ENCODE measurements around the gene AGAP1. TPM values are rescaled to one million over a fixed set of nuclear protein-coding genes. Genes with fewer than 3 reads are reported as not detected.

The AGAP1 gene
- total RNA-seq, 1 experiment from 2014 or later: 56.4 TPM

DNA sequence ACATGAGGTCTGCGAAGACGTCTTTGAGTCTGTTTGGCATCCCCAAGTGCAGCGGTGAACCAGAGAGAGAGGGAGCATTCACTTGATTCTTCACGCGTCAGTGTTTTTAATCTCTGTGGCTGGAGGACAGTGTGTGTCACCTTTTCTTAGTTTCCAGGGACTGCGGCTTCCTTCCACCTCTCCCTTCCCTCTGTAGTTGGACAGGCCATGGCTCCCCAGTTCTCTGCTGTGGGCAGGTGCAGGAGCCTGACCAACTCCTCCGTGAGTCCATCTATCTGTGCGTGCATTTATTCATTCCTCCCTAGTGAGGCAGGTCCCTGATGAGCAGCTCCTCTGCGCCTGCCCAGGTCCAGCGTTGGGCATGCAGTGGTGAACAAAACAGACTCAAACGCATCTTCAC is 42.9 kb downstream of the AGAP1 start:
- no peaks in the 10 kb centered on the region for H3K9me3 Mint-ChIP-seq (ENCODE audit: low read depth, unreplicated experiment)
- H3K27ac Mint-ChIP-seq (ENCODE audit: unreplicated experiment): no peak overlapping the region
- peaks cover 6% of the 10 kb centered on the region for H3K36me3 Mint-ChIP-seq (ENCODE audit: insufficient read depth, unreplicated experiment)
- no peaks in the 10 kb centered on the region for H3K27me3 Mint-ChIP-seq (ENCODE audit: unreplicated experiment)
- DNase-seq: no peak
- CTCF ChIA-PET: no interaction called here
- TF ChIP-seq, protein P1, sequence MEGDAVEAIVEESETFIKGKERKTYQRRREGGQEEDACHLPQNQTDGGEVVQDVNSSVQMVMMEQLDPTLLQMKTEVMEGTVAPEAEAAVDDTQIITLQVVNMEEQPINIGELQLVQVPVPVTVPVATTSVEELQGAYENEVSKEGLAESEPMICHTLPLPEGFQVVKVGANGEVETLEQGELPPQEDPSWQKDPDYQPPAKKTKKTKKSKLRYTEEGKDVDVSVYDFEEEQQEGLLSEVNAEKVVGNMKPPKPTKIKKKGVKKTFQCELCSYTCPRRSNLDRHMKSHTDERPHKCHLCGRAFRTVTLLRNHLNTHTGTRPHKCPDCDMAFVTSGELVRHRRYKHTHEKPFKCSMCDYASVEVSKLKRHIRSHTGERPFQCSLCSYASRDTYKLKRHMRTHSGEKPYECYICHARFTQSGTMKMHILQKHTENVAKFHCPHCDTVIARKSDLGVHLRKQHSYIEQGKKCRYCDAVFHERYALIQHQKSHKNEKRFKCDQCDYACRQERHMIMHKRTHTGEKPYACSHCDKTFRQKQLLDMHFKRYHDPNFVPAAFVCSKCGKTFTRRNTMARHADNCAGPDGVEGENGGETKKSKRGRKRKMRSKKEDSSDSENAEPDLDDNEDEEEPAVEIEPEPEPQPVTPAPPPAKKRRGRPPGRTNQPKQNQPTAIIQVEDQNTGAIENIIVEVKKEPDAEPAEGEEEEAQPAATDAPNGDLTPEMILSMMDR (IDR thresholded peaks at IDR 0.05; ENCODE audit: unreplicated experiment): no peak
- intact Hi-C loops (cut with micrococcal nuclease; ENCODE audit: unreplicated experiment): no loop called here
- no TSS peak for BruUV-seq (replicated peaks)
- H3K4me1 Mint-ChIP-seq (ENCODE audit: low read depth, unreplicated experiment): peaks cover 25% of the 10 kb centered on the region
- no peak overlapping the region for H3K4me3 Mint-ChIP-seq (ENCODE audit: low read depth, unreplicated experiment)

DNA sequence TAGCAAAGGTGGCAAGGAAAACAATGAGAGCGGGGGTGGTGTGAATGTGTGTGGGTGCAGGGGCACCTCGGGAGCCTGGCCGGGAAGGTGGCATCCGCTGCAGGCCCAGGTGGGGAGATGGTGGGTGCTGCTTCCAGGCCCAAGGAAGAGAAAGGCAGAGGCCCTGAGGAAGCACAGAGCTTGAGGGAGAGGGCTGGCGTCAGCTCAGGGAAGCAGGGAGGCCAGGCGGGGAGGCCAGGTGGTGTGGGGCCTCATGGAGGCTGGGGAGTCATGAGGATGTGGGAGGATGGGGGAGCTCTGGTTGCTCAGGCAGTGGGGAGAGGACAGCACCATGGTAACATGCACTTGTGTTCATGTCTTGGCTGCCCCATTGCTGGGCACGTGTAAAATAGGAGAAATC is 43.3 kb downstream of the AGAP1 start:
- Mint-ChIP-seq H3K27me3 (ENCODE audit: unreplicated experiment) (no peaks in the 10 kb centered on the region), H3K27ac (ENCODE audit: unreplicated experiment) (no peak overlapping the region), H3K4me1 (ENCODE audit: low read depth, unreplicated experiment) (peaks cover 25% of the 10 kb centered on the region), H3K36me3 (ENCODE audit: insufficient read depth, unreplicated experiment) (peaks cover 6% of the 10 kb centered on the region), H3K4me3 (ENCODE audit: low read depth, unreplicated experiment) (no peak overlapping the region), H3K9me3 (ENCODE audit: low read depth, unreplicated experiment) (no peaks in the 10 kb centered on the region)
- TF ChIP-seq, protein P1 (IDR thresholded peaks at IDR 0.05; ENCODE audit: unreplicated experiment): no peak
- intact Hi-C loops (cut with micrococcal nuclease; ENCODE audit: unreplicated experiment): no loop called here
- BruUV-seq (replicated peaks): no TSS peak
- DNase-seq: no peak
- CTCF ChIA-PET: no interaction called here

DNA sequence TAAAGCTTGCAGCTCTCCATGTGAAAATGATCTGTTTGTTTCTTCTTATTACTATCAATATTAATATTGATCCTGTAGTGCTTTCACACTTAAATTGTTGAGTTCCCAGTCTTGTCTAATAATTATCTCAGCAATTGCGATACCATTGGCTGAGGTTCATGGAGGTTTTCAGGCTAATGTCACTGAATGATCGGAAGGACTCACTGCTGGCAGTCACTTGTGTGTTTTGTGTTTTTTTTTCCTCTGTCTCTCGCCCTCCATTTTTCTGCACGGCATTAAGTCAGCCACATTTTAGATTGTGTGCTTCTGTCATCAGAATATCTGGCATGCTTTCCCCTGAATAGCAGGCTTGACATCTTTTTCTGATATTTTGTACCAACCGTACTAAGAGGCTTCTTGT is 43.7 kb downstream of the AGAP1 start:
- CTCF ChIA-PET: no interaction called here
- intact Hi-C loops (cut with micrococcal nuclease; ENCODE audit: unreplicated experiment): no loop called here
- TF ChIP-seq, protein P1 (IDR thresholded peaks at IDR 0.05; ENCODE audit: unreplicated experiment): no peak
- BruUV-seq (replicated peaks): no TSS peak
- Mint-ChIP-seq H3K4me3 (ENCODE audit: low read depth, unreplicated experiment) (no peak overlapping the region), H3K4me1 (ENCODE audit: low read depth, unreplicated experiment) (peaks cover 29% of the 10 kb centered on the region), H3K36me3 (ENCODE audit: insufficient read depth, unreplicated experiment) (peaks cover 6% of the 10 kb centered on the region), H3K9me3 (ENCODE audit: low read depth, unreplicated experiment) (no peaks in the 10 kb centered on the region), H3K27ac (ENCODE audit: unreplicated experiment) (no peak overlapping the region), H3K27me3 (ENCODE audit: unreplicated experiment) (no peaks in the 10 kb centered on the region)
- DNase-seq: no peak

DNA sequence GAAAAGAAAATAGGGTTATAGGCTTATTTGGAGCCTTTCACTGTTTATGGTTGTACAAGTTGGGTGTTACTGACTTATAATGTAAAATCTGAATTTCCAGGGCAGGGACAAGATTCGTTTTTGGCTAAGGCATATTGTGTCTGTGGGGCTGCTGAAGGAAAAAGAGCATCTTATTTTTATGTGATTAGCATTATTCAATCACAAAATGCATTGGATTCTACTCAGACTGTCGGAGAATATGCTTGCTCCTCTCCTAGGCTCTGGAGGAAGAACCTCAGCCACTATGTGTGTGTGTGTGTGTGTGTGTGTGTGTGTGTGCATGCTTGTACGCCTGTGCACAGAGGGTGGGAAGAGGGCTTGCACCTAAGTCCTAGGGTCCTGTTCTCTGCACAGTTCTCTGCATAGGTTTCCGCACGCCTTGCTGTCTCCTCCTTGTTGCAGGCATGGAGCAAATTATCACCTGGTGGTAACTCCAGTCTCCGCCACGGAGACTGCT is 44.3 kb downstream of the AGAP1 start:
- intact Hi-C loops (cut with micrococcal nuclease; ENCODE audit: unreplicated experiment): no loop called here
- CTCF ChIA-PET: no interaction called here
- peaks cover 8% of the 10 kb centered on the region for H3K36me3 Mint-ChIP-seq (ENCODE audit: insufficient read depth, unreplicated experiment)
- no peak overlapping the region for H3K4me3 Mint-ChIP-seq (ENCODE audit: low read depth, unreplicated experiment)
- H3K27me3 Mint-ChIP-seq (ENCODE audit: unreplicated experiment): no peaks in the 10 kb centered on the region
- H3K9me3 Mint-ChIP-seq (ENCODE audit: low read depth, unreplicated experiment): no peaks in the 10 kb centered on the region
- TF ChIP-seq, protein P1 (IDR thresholded peaks at IDR 0.05; ENCODE audit: unreplicated experiment): no peak
- no TSS peak for BruUV-seq (replicated peaks)
- no peak for DNase-seq
- H3K27ac Mint-ChIP-seq (ENCODE audit: unreplicated experiment): no peak overlapping the region
- peaks cover 35% of the 10 kb centered on the region for H3K4me1 Mint-ChIP-seq (ENCODE audit: low read depth, unreplicated experiment)

Measured in Calu3 (cell line).